Measurements from ENCODE around the gene IL17B. TPM values are rescaled to one million over a fixed set of nuclear protein-coding genes. Genes with fewer than 3 reads are reported as not detected.

Gene IL17B
- total and polyA plus RNA-seq, 2 of the 8 experiments (the other 6 are each of a cell fraction or from before 2014, with no cell fraction given), result 0.18 TPM; not detected in 1

GRCh38 chr5:149326611-149327010 lies 52.5 kb downstream of the IL17B start:
- Histone ChIP-seq H3K79me2 (ENCODE audit: control insufficient read depth in 1 of 2, insufficient read depth in 2 of 2, low read length in 2 of 2) (no peaks in the 10 kb centered on the region), H3K4me1 (replicated peaks in 1 of 4; ENCODE audit: control insufficient read depth in 3 of 4, insufficient read depth in 4 of 4, low read length in 3 of 4) (peaks cover 0 to 4% (median 0%) of the 10 kb centered on the region in 4 experiments; a peak in 1 of 7 replicates), H4K8ac (ENCODE audit: extremely low read depth, insufficient read depth, low read length) (no peak overlapping the region), H3K27ac (ENCODE audit: low read depth, low read length) (no peak overlapping the region), H4K91ac (replicated peaks; ENCODE audit: insufficient read length, low read length) (no peak overlapping the region), H3K79me1 (ENCODE audit: low read depth, low read length) (no peaks in the 10 kb centered on the region), H3K36me3 (ENCODE audit: control insufficient read depth in 2 of 4, insufficient read depth in 4 of 4, low read length in 3 of 4) (no peaks in the 10 kb centered on the region), H3K9ac (replicated peaks in 1 of 4; ENCODE audit: extremely low read depth in 1 of 4, low read depth in 3 of 4, low read length in 3 of 4) (no peak overlapping the region), H3K14ac (ENCODE audit: insufficient read length) (no peak overlapping the region), H2AK5ac (ENCODE audit: low read depth, low read length) (no peak overlapping the region), H3K4me2 (ENCODE audit: insufficient read depth in 1 of 2, low read depth in 2 of 2, low read length in 2 of 2) (no peak overlapping the region), H4K20me1 (replicated peaks in 1 of 2; ENCODE audit: control insufficient read depth in 1 of 2, insufficient read depth in 2 of 2, low read length in 2 of 2) (no peaks in the 10 kb centered on the region), H3K18ac (ENCODE audit: extremely low read depth, low read length) (no peak overlapping the region), H3K4me3 (ENCODE audit: extremely low read depth in 1 of 4, insufficient read depth in 2 of 4, low read depth in 3 of 4, low read length in 4 of 4) (no peak overlapping the region), H2BK20ac (ENCODE audit: low read length) (no peak overlapping the region), H2BK120ac (replicated peaks; ENCODE audit: low read depth, low read length) (no peak overlapping the region), H2BK15ac (ENCODE audit: low read length) (no peak overlapping the region), H3K4ac (replicated peaks; ENCODE audit: insufficient read length, low read depth, low read length) (no peak overlapping the region), H2BK5ac (ENCODE audit: low read depth, low read length) (no peak overlapping the region), H3K23ac (ENCODE audit: insufficient read length) (no peak overlapping the region), H3K23me2 (ENCODE audit: low read depth, low read length) (no peaks in the 10 kb centered on the region), H2AFZ (ENCODE audit: low read length) (no peak overlapping the region), H2BK12ac (ENCODE audit: low read depth, low read length) (no peak overlapping the region), H3K9me3 (ENCODE audit: insufficient read depth in 2 of 2, low read depth in 1 of 2, low read length in 1 of 2) (no peaks in the 10 kb centered on the region), H4K5ac (ENCODE audit: insufficient read length, low read depth, low read length) (no peak overlapping the region), H3K56ac (replicated peaks; ENCODE audit: insufficient read length, low read depth, low read length) (no peak overlapping the region), H3K27me3 (replicated peaks in 1 of 4; ENCODE audit: control insufficient read depth in 3 of 4, extremely low read depth in 1 of 4, insufficient read depth in 3 of 4, low read length in 3 of 4) (no peaks in the 10 kb centered on the region)
- no peak for TF ChIP-seq KDM5A (IDR thresholded peaks at IDR 0.05; ENCODE audit: low read length)
- 86% methylated on average over 3 of the region's 3 CpGs; no CpG with 5 or more reads in 1 of the 2 experiments for WGBS, 2 experiments (ENCODE audit: extremely low coverage in 1 of 2, insufficient coverage in 1 of 2, insufficient read length in 1 of 2, insufficient replicate concordance in 2 of 2, low coverage in 1 of 2, low lambda C conversion rate in 2 of 2, missing lambda C conversion rate in 1 of 2)
- FAIRE-seq, result no peak
- no peak for DNase-seq (ENCODE audit: low read depth in 1 of 2, low spot score in 2 of 2)
- ChIA-PET CTCF (ENCODE audit: partially characterized antibody) (interaction anchor here (1.3 to 3.2 kb wide), 4 partner anchors 9 to 113 kb away, joined by 3 to 18 read pairs (median 8); no protein-coding TSS in a partner anchor), POLR2A (ENCODE audit: partially characterized antibody) (interaction anchor here (1.2 kb wide), 1 partner anchor 19 kb away, joined by 6 read pairs; the partner anchor contains the start of gene GRPEL2)

Data from H1 (cell line).